AG10803 (cell line): ENCODE measurements around the gene PPARG.
"Not testable (repeated sequence)": the region's sequence is repeated elsewhere in the genome, so short reads cannot be mapped to it uniquely, and the experiment has no call there.

Source experiments
- DNase-seq: peaks from one replicate; pipeline ENCODE4 v3.0.0; 2010; ENCODE audit warnings: low read depth
- H3K4me3 ChIP-seq: 2 replicates; pipeline ENCODE4 v1.5.1; 2011; ENCODE audit warnings: mild to moderate bottlenecking, low read length, control low read depth
- CTCF ChIP-seq: conservative IDR thresholded peaks from 2 replicates; pipeline ENCODE4 v1.5.1; 2011; ENCODE audit warnings: mild to moderate bottlenecking, low read length, control low read depth, inconsistent platforms

The PPARG gene

DNA sequence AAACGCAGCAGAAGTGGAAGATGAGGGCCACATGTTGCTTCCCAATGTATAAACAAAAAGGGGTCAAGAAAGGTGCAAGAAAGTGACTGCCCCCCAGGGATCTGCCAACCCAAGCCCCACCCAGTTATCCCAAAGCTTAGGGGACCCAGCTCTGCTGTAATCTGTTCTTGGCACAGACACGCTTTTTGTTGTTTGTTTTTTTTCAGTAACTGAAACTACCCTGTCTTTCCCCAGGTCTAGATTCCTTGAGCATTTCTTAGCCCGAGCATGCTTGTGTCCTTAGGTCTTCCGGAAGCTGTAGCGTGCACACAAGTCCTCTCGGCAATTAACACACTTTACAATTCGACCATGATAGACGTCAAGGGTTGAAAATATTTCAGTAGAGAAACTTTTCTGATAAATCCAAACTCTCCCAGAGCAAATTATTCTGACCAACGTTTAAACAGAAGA lies 8.5 kb upstream of the PPARG start:
- DNase-seq: no peak
- H3K4me3 ChIP-seq: no peak overlapping the region
- TF ChIP-seq CTCF: no peak

- no peak overlapping the region for H3K4me3 ChIP-seq
- no peak for DNase-seq
- no peak for TF ChIP-seq CTCF
Measured at GRCh38 chr3:12284591-12284990, 4.3 kb upstream of the PPARG start.

DNA sequence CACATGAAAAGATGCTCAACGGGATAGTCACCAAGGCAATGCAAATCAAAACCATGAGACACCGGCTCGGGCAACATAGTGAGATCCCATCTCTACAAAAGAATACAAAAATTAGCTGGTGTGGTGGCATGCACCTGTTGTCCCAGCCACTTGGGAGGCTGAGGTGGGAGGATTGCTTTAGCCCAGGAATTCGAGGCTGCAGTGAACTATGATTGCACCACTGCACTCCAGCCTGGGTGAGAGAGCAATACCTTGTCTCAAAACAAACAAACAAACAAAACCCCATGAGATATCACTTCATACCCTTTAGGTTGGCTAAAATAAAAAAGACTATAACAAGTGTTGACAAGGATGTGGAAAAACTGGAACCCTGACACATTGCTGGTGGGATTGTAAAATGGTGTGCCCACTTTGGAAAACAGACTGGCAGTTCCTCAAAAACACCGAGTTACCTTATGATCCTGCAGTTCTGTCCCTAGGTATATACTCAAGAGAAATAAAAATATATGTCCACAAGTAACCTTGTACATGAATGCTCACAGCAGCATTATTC lies 3.8 kb upstream of the PPARG start:
- DNase-seq: no peak
- no peak overlapping the region for H3K4me3 ChIP-seq
- TF ChIP-seq CTCF: no peak

DNA sequence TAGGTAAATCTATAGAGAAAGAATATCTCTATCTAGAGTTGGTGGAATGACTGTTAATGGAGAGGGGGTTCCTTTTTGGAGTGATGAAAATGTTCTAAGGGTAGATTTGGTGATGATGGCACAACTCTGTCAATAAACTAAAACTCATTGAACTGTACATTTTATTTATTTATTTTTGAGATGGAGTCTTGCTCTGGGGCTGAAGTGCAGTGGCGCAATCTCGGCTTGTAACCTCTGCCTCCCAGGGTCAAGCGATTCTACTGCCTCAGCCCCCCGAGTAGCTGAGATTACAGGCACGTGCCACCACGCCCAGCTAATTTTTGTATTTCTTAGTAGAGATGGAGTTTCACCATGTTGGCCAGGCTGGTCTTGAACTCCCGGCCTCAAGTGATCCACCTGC lies 3.1 kb upstream of the PPARG start:
- not testable (repeated sequence) for DNase-seq, H3K4me3 ChIP-seq

DNA sequence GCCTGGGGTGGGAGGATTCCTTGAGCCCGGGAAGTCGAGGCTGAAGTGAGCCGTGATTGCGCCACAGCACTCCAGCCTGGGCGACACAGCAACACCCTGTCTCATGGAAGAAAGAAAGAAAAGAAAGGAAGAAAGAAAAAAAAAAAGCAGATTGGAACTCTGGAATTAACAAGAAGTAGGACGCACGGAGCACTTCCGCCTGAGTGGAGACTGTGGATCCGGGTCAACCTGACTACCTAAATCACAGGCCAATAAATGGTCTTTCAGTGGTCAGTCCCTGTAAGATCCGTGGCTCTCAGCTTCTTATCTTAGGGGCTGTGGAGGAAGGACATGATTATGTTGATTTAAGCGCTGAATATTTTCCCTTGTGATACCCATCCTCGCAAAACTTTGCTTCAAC lies 2.4 kb upstream of the PPARG start:
- DNase-seq: no peak
- TF ChIP-seq CTCF: no peak
- H3K4me3 ChIP-seq: no peak overlapping the region

DNA sequence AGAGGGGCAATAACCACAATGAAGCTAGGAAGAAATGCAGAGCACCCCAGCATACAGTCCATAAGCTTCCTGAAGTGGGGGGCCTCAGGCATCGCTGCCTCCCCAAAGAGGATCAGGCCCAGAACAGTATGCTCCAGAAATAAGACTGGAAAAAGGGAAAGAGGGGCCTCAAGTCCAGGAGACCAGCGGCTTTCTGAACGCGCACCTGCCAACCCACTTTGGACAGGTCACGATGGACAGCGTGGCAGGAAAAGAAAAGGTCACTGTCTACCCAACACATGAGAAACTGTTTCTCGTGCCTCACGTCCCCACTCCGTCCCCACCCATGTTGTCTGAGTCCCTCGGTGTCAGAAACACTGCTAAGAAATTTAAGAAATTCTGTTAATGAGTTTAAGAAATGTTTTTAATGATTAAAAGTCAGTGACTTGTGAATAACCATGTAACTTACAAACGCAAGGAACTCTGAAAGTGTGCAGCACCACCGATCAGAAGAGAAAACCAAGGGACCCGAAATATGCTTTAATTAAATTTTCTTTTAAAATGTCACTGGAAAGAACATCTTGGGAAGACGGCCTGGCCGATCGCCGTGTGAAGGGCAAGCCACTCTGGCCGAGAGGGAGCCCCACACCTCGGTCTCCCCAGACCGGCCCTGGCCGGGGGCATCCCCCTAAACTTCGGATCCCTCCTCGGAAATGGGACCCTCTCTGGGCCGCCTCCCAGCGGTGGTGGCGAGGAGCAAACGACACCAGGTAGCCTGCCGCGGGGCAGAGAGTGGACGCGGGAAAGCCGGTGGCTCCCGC lies 1.7 kb upstream of the PPARG start:
- H3K4me3 ChIP-seq: peak overlapping the region; percentile 48
- no peak for DNase-seq
- no peak for TF ChIP-seq CTCF

- TF ChIP-seq CTCF: no peak
- peak overlapping the region; percentile 58 for H3K4me3 ChIP-seq
- DNase-seq: no peak
Measured at GRCh38 chr3:12287727-12288181, 1.1 kb upstream of the PPARG start.
